Loucy (cell line): ENCODE results near the gene RPL23.

Source experiments
- H2AFZ ChIP-seq: fragments of 200-600 bp; sonication (generic); 2 replicates; pipeline ENCODE4 v1.6.0; 2016; ENCODE audit warnings: antibody characterized with exemption, mild to moderate bottlenecking, low read length, moderate library complexity
- H3F3A ChIP-seq: fragments of 200-600 bp; 2 replicates; pipeline ENCODE4 v1.6.0; 2016; ENCODE audit warnings: antibody characterized with exemption, low read depth, mild to moderate bottlenecking
- H3K27me3 ChIP-seq: fragments of 200-600 bp; sonication (generic); 2 replicates; pipeline ENCODE4 v1.6.1; 2014; ENCODE audit warnings: low read length, mild to moderate bottlenecking; ENCODE audit not compliant: insufficient read depth, poor library complexity, severe bottlenecking
- H3K36me3 ChIP-seq: fragments of 200-600 bp; sonication (generic); 2 replicates; pipeline ENCODE4 v1.6.1; 2016; ENCODE audit warnings: low read length; ENCODE audit not compliant: insufficient read depth
- H3K4me1 ChIP-seq: fragments of 200-600 bp; sonication (generic); 2 replicates; pipeline ENCODE4 v1.5.1; 2014; ENCODE audit warnings: low read length, mild to moderate bottlenecking; ENCODE audit not compliant: insufficient read depth, poor library complexity, severe bottlenecking
- H3K4me2 ChIP-seq: fragments of 200-600 bp; sonication (generic); 2 replicates; pipeline ENCODE4 v1.6.0; 2014; ENCODE audit warnings: antibody characterized with exemption, low read length, low read depth, mild to moderate bottlenecking; ENCODE audit not compliant: poor library complexity, severe bottlenecking
- H3K4me3 ChIP-seq: fragments of 200-600 bp; sonication (generic); 2 replicates; pipeline ENCODE4 v1.5.1; 2014; ENCODE audit warnings: low read length, mild to moderate bottlenecking, mixed read lengths; ENCODE audit not compliant: poor library complexity, severe bottlenecking
- H3K79me2 ChIP-seq: fragments of 200-600 bp; sonication (generic); 2 replicates; pipeline ENCODE4 v1.6.1; 2014; ENCODE audit warnings: low read length; ENCODE audit not compliant: insufficient read depth
- H3K9ac ChIP-seq: fragments of 200-600 bp; sonication (generic); 2 replicates; pipeline ENCODE4 v1.6.0; 2014; ENCODE audit warnings: mild to moderate bottlenecking, low read depth, low read length, moderate library complexity; ENCODE audit not compliant: poor library complexity, severe bottlenecking
- H3K9me2 ChIP-seq: fragments of 200-600 bp; sonication (generic); replicated peaks from 2 replicates; pipeline ENCODE4 v1.6.1; 2016; ENCODE audit warnings: low read depth, low read length, mixed read lengths
- H3K9me3 ChIP-seq: fragments of 200-600 bp; sonication (generic); 2 replicates; pipeline ENCODE4 v1.6.1; 2014; ENCODE audit warnings: mild to moderate bottlenecking, antibody characterized with exemption, low read length, low read depth; ENCODE audit not compliant: insufficient read depth
- H4K20me1 ChIP-seq: fragments of 200-600 bp; sonication (generic); 2 replicates; pipeline ENCODE4 v1.6.0; 2014; ENCODE audit warnings: antibody characterized with exemption, low read length, mild to moderate bottlenecking; ENCODE audit not compliant: insufficient read depth, poor library complexity, severe bottlenecking
- CTCF ChIP-seq: fragments of 200-600 bp; sonication (generic); conservative IDR thresholded peaks from 2 replicates; pipeline ENCODE4 v1.5.1; 2014; ENCODE audit warnings: mild to moderate bottlenecking, antibody characterized with exemption, low read length
- EZH2phosphoT487 ChIP-seq: fragments of 200-600 bp; IDR thresholded peaks from 2 replicates; pipeline ENCODE4 v1.6.1; 2018; ENCODE audit warnings: antibody characterized with exemption, mild to moderate bottlenecking, moderate library complexity, borderline replicate concordance

RPL23 gene

DNA sequence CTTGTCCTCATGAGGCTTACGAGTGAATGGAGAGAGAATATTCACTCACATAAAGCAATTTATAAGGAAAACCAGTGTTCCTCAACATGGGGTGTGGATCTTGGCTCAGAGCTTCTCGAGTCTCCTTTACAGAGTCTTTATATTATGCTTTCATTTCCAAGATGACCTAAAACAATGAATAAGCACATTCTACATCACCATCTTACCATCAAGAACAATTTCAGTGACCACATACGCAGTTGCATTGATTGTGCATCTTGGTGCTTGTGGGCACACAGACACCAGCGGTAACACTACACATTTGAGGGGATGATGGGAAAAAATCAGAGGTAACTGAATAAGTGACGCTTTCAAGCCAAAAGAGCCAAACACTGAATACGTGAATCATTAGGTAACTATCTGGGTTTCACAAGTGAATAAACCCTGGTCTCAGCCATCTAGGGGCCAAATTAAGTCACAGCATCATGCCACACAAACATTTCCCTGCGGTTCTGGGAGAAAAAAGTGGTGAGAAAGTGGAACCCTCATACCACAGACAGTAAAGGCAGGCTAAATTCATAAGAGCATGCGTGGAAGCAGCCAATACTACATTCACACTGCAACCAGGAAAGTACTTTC, 37.8 kb downstream of the RPL23 start:
- no peak overlapping the region for H2AFZ ChIP-seq
- no peak overlapping the region for H3K9ac ChIP-seq
- no peak overlapping the region for H3K4me3 ChIP-seq
- peak; percentile 48 for TF ChIP-seq CTCF
- TF ChIP-seq EZH2phosphoT487 = no peak
- no peaks in the 10 kb centered on the region for H3K9me2 ChIP-seq
- no peak overlapping the region for H3K4me2 ChIP-seq
- H3K9me3 ChIP-seq = no peaks in the 10 kb centered on the region
- H3K27me3 ChIP-seq = no peaks in the 10 kb centered on the region
- no peaks in the 10 kb centered on the region for H3K4me1 ChIP-seq
- peaks cover 50% of the 10 kb centered on the region; the same call in 1 of the 2 replicates for H3K36me3 ChIP-seq
- peaks cover 4% of the 10 kb centered on the region for H4K20me1 ChIP-seq
- H3K79me2 ChIP-seq = peaks cover 23% of the 10 kb centered on the region; the same call in 1 of the 2 replicates
- H3F3A ChIP-seq = peaks cover 4% of the 10 kb centered on the region; the same call in 1 of the 2 replicates

GRCh38 chr17:38809828-38810227, 43.7 kb downstream of the RPL23 start:
- no peaks in the 10 kb centered on the region for H3F3A ChIP-seq
- no peaks in the 10 kb centered on the region for H3K9me2 ChIP-seq
- no peaks in the 10 kb centered on the region for H3K79me2 ChIP-seq
- H3K4me1 ChIP-seq = no peaks in the 10 kb centered on the region
- H3K4me2 ChIP-seq = no peak overlapping the region
- H3K9me3 ChIP-seq = no peaks in the 10 kb centered on the region
- TF ChIP-seq EZH2phosphoT487 (no peak), CTCF (no peak)
- peaks cover 65% of the 10 kb centered on the region for H3K36me3 ChIP-seq
- no peak overlapping the region for H3K9ac ChIP-seq
- H3K4me3 ChIP-seq = no peak overlapping the region
- no peak overlapping the region for H2AFZ ChIP-seq
- no peaks in the 10 kb centered on the region for H3K27me3 ChIP-seq
- H4K20me1 ChIP-seq = no peaks in the 10 kb centered on the region

GRCh38 chr17:38800237-38800760, 53.2 kb downstream of the RPL23 start:
- Histone ChIP-seq H3K4me1 (peaks cover 33% of the 10 kb centered on the region), H3K36me3 (peaks cover 35% of the 10 kb centered on the region), H3K27me3 (no peaks in the 10 kb centered on the region), H3K4me2 (peak overlapping the region; percentile 61), H3K9me3 (no peaks in the 10 kb centered on the region), H3F3A (no peaks in the 10 kb centered on the region), H3K9me2 (no peaks in the 10 kb centered on the region), H3K9ac (peak overlapping the region; percentile 86), H3K4me3 (peak overlapping the region; percentile 91), H2AFZ (no peak overlapping the region), H3K79me2 (peaks cover 38% of the 10 kb centered on the region), H4K20me1 (peaks cover 27% of the 10 kb centered on the region)
- TF ChIP-seq CTCF = no peak
- no peak for TF ChIP-seq EZH2phosphoT487
